GM15510 (cell line): Measurements from ENCODE around the gene ALG5.

Source experiments
- POLR2A ChIP-seq: IDR thresholded peaks from 3 replicates; pipeline ENCODE4 v1.6.1; 2011; ENCODE audit warnings: borderline replicate concordance; ENCODE audit not compliant: insufficient read length; ENCODE audit errors: extremely low read depth

The ALG5 gene

GRCh38 chr13:36912973-36913372, 86.2 kb downstream of the ALG5 start:
- TF ChIP-seq POLR2A, result no peak

- TF ChIP-seq POLR2A, result no peak
Measured at GRCh38 chr13:36912369-36912768, 86.8 kb downstream of the ALG5 start.

- no peak for TF ChIP-seq POLR2A
Measured at GRCh38 chr13:36910545-36910944, 88.6 kb downstream of the ALG5 start.

GRCh38 chr13:36907821-36908220, 91.3 kb downstream of the ALG5 start:
- no peak for TF ChIP-seq POLR2A

- TF ChIP-seq POLR2A, result no peak
Measured at GRCh38 chr13:36907266-36907665, 91.9 kb downstream of the ALG5 start.

GRCh38 chr13:36905944-36906343, 93.2 kb downstream of the ALG5 start:
- TF ChIP-seq POLR2A, result no peak

GRCh38 chr13:36903925-36904595, 95.1 kb downstream of the ALG5 start:
- no peak for TF ChIP-seq POLR2A
